ENCODE data around the gene ITGB4. TPM values are rescaled to one million over a fixed set of nuclear protein-coding genes. Genes with fewer than 3 reads are reported as not detected.

Gene ITGB4
- total and polyA plus RNA-seq, 10 of the 15 experiments (the other 5 are each of a cell fraction or from before 2014, with no cell fraction given): 0.06 to 1.6 (median 0.27) TPM; not detected in 2

DNA sequence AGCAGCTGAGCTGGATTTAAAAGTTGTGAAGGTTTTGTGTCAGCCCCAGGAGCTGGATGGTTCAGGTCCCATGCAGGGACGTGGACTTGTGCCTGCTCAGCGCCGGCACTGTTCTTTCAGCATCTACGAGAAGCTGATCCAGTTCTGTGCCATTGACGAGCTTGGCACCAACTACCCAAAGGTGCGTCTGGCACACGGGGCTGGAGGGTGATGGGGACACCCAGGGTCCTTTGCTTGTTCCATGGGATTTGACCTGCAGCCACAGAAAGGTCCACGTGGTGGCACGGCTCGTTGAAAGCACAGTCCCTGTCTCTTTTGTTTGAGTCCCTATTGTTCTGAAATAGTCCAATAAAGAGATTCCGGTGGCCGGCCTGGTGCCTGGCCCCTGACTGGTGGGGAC is 18.1 kb upstream of the ITGB4 start:
- no peak for FAIRE-seq
- Histone ChIP-seq H3K27me3 (replicated peaks in 1 of 2; ENCODE audit: control insufficient read depth in 2 of 2, insufficient read depth in 2 of 2, low read length in 1 of 2) (no peaks in the 10 kb centered on the region), H3K79me2 (ENCODE audit: control insufficient read depth, insufficient read depth, low read length) (no peaks in the 10 kb centered on the region), H3K27ac (ENCODE audit: control insufficient read depth, insufficient read depth) (no peak overlapping the region), H3K36me3 (ENCODE audit: control insufficient read depth in 2 of 2, insufficient read depth in 2 of 2, low read length in 1 of 2) (peaks cover 47 to 48% of the 10 kb centered on the region in 2 experiments), H3K4me2 (ENCODE audit: control insufficient read depth, insufficient read depth) (no peak overlapping the region), H3K9ac (ENCODE audit: control insufficient read depth, insufficient read depth, low read length) (no peak overlapping the region), H3K4me1 (ENCODE audit: control insufficient read depth, insufficient read depth, low read length) (no peaks in the 10 kb centered on the region), H4K20me1 (ENCODE audit: control insufficient read depth, insufficient read depth) (no peaks in the 10 kb centered on the region), H3K4me3 (no peak overlapping the region), H3K9me3 (replicated peaks; ENCODE audit: control insufficient read depth, insufficient read depth, low read length) (no peaks in the 10 kb centered on the region), H2AFZ (ENCODE audit: control insufficient read depth, low read depth, low read length) (no peak overlapping the region)
- ChIA-PET RAD21 (ENCODE audit: unreplicated experiment) (no interaction called here), SMC1A (ENCODE audit: uncharacterized antibody, unreplicated experiment) (interaction anchor here (1.0 kb wide), 2 partner anchors 14 to 16 kb away, joined by 3 to 4 read pairs; no protein-coding TSS in a partner anchor), POLR2A (interaction anchor here (1.4 kb wide), 1 partner anchor 13 kb away, joined by 3 read pairs; no protein-coding TSS in a partner anchor), CTCF (interaction anchor here (2.8 kb wide), 1 partner anchor 45 kb away, joined by 7 read pairs; no protein-coding TSS in a partner anchor)
- BruUV-seq (replicated peaks): no TSS peak
- in situ Hi-C loops (cut with MboI): no loop called here
- no peak for ATAC-seq
- 96% methylated on average over 11 of the region's 12 CpGs for WGBS (ENCODE audit: insufficient coverage, insufficient replicate concordance, low lambda C conversion rate, missing lambda C conversion rate)
- intact Hi-C loops (cut with micrococcal nuclease; ENCODE audit: unreplicated experiment): no loop called here
- DNase-seq (ENCODE audit: low read depth, low spot score): no peak
- TF ChIP-seq NFYB (IDR thresholded peaks at IDR 0.05; ENCODE audit: insufficient read depth, low read depth, low read length): no peak
- TF ChIP-seq PML (IDR thresholded peaks at IDR 0.05; ENCODE audit: low read length): no peak
- no peak for TF ChIP-seq NFYA (IDR thresholded peaks at IDR 0.05; ENCODE audit: borderline replicate concordance, low read depth, low read length)
- TF ChIP-seq WRNIP1 (IDR thresholded peaks at IDR 0.05; ENCODE audit: borderline replicate concordance, low read depth, low read length): no peak
- TF ChIP-seq, protein P1, sequence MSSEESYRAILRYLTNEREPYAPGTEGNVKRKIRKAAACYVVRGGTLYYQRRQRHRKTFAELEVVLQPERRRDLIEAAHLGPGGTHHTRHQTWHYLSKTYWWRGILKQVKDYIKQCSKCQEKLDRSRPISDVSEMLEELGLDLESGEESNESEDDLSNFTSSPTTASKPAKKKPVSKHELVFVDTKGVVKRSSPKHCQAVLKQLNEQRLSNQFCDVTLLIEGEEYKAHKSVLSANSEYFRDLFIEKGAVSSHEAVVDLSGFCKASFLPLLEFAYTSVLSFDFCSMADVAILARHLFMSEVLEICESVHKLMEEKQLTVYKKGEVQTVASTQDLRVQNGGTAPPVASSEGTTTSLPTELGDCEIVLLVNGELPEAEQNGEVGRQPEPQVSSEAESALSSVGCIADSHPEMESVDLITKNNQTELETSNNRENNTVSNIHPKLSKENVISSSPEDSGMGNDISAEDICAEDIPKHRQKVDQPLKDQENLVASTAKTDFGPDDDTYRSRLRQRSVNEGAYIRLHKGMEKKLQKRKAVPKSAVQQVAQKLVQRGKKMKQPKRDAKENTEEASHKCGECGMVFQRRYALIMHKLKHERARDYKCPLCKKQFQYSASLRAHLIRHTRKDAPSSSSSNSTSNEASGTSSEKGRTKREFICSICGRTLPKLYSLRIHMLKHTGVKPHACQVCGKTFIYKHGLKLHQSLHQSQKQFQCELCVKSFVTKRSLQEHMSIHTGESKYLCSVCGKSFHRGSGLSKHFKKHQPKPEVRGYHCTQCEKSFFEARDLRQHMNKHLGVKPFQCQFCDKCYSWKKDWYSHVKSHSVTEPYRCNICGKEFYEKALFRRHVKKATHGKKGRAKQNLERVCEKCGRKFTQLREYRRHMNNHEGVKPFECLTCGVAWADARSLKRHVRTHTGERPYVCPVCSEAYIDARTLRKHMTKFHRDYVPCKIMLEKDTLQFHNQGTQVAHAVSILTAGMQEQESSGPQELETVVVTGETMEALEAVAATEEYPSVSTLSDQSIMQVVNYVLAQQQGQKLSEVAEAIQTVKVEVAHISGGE (CRISPR knock-in tag; IDR thresholded peaks at IDR 0.05): no peak
- TF ChIP-seq IRF4 (IDR thresholded peaks at IDR 0.05; ENCODE audit: low read depth, low read length): no peak
- no peak for TF ChIP-seq RCOR1 (conservative IDR thresholded peaks at IDR 0.05; ENCODE audit: low read depth, low read length)
- TF ChIP-seq NRF1 (conservative IDR thresholded peaks at IDR 0.05; ENCODE audit: low read depth, low read length): no peak
